Osteoblast (primary cell): ENCODE measurements around the gene DGKB. TPM values are rescaled to one million over a fixed set of nuclear protein-coding genes. Genes with fewer than 3 reads are reported as not detected.

Experiments
- DNase-seq: peaks from one replicate; pipeline ENCODE4 v3.0.0; 2011; ENCODE audit warnings: low spot score, mixed read lengths; ENCODE audit not compliant: insufficient read length; ENCODE audit errors: missing footprints
- H2AFZ ChIP-seq: 2 replicates; pipeline ENCODE4 v1.6.0; 2011; ENCODE audit warnings: mild to moderate bottlenecking, low read length
- H3K27ac ChIP-seq: 2 replicates; pipeline ENCODE4 v1.5.1; 2011; ENCODE audit warnings: mild to moderate bottlenecking, low read depth, low read length, moderate library complexity
- H3K27me3 ChIP-seq: 2 replicates; pipeline ENCODE4 v1.6.0; 2012; ENCODE audit warnings: mild to moderate bottlenecking, control low read depth, inconsistent platforms, low read length, moderate library complexity; ENCODE audit not compliant: insufficient read depth
- H3K36me3 ChIP-seq: 2 replicates; pipeline ENCODE4 v1.5.1; 2011; ENCODE audit warnings: mild to moderate bottlenecking, low read length, control low read depth, moderate library complexity; ENCODE audit not compliant: insufficient read depth
- H3K4me1 ChIP-seq: 2 replicates; pipeline ENCODE4 v1.5.1; 2011; ENCODE audit warnings: mild to moderate bottlenecking, low read length, control low read depth, moderate library complexity; ENCODE audit not compliant: insufficient read depth
- H3K4me2 ChIP-seq: 2 replicates; pipeline ENCODE4 v1.6.0; 2011; ENCODE audit warnings: mild to moderate bottlenecking, low read length; ENCODE audit not compliant: insufficient read depth
- H3K4me3 ChIP-seq: fragments of 200-600 bp; sonication (generic); 3 replicates; pipeline ENCODE4 v1.5.1; 2012; ENCODE audit warnings: mild to moderate bottlenecking, low read length, inconsistent platforms; ENCODE audit not compliant: insufficient read depth
- H3K79me2 ChIP-seq: 2 replicates; pipeline ENCODE4 v1.6.0; 2012; ENCODE audit warnings: mild to moderate bottlenecking, low read length, control low read depth, inconsistent platforms; ENCODE audit not compliant: insufficient read depth
- H3K9me3 ChIP-seq: 2 replicates; pipeline ENCODE4 v1.5.1; 2011; ENCODE audit warnings: low read depth, low read length, control low read depth
- H4K20me1 ChIP-seq: 2 replicates; pipeline ENCODE4 v1.6.0; 2012; ENCODE audit warnings: mild to moderate bottlenecking, low read length, control low read depth; ENCODE audit not compliant: insufficient read depth
- CTCF ChIP-seq: IDR thresholded peaks from 2 replicates; pipeline ENCODE4 v1.5.1; 2011; ENCODE audit warnings: mild to moderate bottlenecking, low read depth, low read length, moderate library complexity; ENCODE audit errors: extremely low read depth
- total RNA-seq: library from RNA; depleted of rRNA; stranded (reverse); fragments of >200 nt; gene quantifications from 2 replicates; pipeline ENCODE4 v1.2.3, GENCODE V29; 2012

Gene DGKB
- total RNA-seq, 1 donor, result 1.1 TPM

- no peak for TF ChIP-seq CTCF
- Histone ChIP-seq H3K4me3 (no peak overlapping the region), H3K36me3 (no peaks in the 10 kb centered on the region), H3K4me2 (no peak overlapping the region), H3K79me2 (no peaks in the 10 kb centered on the region), H4K20me1 (no peaks in the 10 kb centered on the region), H3K4me1 (no peaks in the 10 kb centered on the region), H3K27me3 (no peaks in the 10 kb centered on the region), H3K27ac (no peak overlapping the region), H2AFZ (no peak overlapping the region), H3K9me3 (no peaks in the 10 kb centered on the region)
- DNase-seq, result no peak
Observed at GRCh38 chr7:14570750-14571607, 331.6 kb downstream of the DGKB start.

DNA sequence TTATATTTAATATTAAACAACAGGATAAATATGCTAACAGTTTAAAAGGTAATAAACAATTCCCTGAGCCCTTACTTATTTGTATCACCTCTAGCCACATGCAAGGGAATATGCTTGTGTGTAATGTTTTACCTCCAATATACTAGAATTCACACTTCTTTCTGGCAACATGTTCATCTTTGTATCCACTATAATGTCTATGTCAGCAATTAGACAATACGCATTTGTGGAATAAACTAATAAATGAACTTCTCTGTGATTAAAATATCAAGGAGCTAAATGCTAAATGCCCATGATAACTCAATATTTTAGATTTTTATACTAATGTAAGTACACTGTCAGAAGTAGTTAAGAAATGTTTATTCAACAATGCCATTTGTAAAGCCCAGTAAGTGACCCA is 350.5 kb downstream of the DGKB start:
- TF ChIP-seq CTCF, result no peak
- Histone ChIP-seq H3K4me3 (no peak overlapping the region), H3K36me3 (no peaks in the 10 kb centered on the region), H3K9me3 (no peaks in the 10 kb centered on the region), H3K4me2 (no peak overlapping the region), H3K4me1 (no peaks in the 10 kb centered on the region), H3K27ac (no peak overlapping the region), H2AFZ (no peak overlapping the region), H3K27me3 (no peaks in the 10 kb centered on the region), H3K79me2 (no peaks in the 10 kb centered on the region), H4K20me1 (no peaks in the 10 kb centered on the region)
- DNase-seq, result no peak

DNA sequence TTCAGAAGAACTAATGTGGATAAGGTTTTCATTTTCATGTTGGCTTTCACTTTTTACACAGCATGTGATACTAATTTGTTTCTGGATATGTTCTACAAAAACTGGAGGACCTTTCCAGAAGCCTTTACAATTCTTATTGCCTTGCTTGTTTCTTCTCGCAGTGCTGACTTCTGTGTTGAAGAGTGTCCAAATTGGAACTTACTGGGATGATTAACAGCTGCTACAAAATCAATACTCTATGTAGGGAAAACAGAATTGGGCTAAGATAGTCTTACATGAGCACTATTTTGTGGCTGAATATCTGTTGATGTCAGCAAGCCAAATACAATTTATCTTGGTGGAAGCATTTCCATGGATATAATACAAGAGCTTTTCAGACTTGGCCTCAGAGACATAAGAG is 351.2 kb downstream of the DGKB start:
- no peak overlapping the region for H3K4me2 ChIP-seq
- H3K27ac ChIP-seq, result no peak overlapping the region
- H4K20me1 ChIP-seq, result no peaks in the 10 kb centered on the region
- DNase-seq, result no peak
- H3K4me1 ChIP-seq, result no peaks in the 10 kb centered on the region
- H3K27me3 ChIP-seq, result no peaks in the 10 kb centered on the region
- no peak for TF ChIP-seq CTCF
- no peaks in the 10 kb centered on the region for H3K9me3 ChIP-seq
- no peak overlapping the region for H3K4me3 ChIP-seq
- no peaks in the 10 kb centered on the region for H3K79me2 ChIP-seq
- H2AFZ ChIP-seq, result no peak overlapping the region
- no peaks in the 10 kb centered on the region for H3K36me3 ChIP-seq

GRCh38 chr7:14542624-14543023 is 359.9 kb downstream of the DGKB start:
- Histone ChIP-seq H3K27me3 (no peaks in the 10 kb centered on the region), H3K79me2 (no peaks in the 10 kb centered on the region), H3K9me3 (no peaks in the 10 kb centered on the region), H4K20me1 (no peaks in the 10 kb centered on the region), H3K27ac (no peak overlapping the region), H3K36me3 (no peaks in the 10 kb centered on the region), H3K4me3 (no peak overlapping the region), H3K4me2 (no peak overlapping the region), H2AFZ (no peak overlapping the region), H3K4me1 (no peaks in the 10 kb centered on the region)
- DNase-seq, result no peak
- no peak for TF ChIP-seq CTCF
